ENCODE measurements around the gene DAB2IP.
A peak's percentile ranks its signal among the peaks of the same experiment; 100 is the strongest.

DAB2IP gene

DNA sequence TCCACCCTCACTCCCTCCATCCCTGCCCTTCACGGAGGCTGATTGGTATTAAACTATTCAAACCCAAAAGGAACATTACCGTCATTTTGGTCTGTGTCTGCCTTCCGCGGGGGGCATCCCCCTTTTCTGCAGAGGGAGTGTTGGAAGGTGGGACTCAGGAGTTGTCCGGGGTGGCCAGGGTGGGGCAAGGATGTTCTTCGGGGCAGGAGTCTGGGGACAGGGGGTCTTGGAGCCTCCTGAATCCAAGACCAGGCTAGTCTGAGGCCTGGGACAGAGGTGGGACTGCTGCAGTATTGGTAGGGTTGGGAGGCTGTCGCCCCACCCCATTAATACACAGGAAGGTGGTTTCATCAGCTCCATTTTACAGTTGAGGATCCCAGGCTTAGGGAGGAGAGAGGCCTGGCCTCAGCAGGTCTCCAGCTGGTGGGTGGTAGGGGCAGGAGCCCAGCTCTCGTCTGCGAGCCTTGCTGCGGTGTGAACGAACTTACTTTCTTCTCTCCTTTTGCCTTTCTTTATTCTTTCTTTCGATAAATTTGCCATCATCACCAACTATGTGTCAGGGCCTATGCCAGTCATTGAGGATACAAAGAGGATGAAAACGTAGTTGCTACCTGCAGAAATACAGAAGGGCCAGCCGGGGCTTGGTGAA is 33.8 kb downstream of the DAB2IP start:
- DNase-seq (ENCODE audit: low read depth), result no peak

DNA sequence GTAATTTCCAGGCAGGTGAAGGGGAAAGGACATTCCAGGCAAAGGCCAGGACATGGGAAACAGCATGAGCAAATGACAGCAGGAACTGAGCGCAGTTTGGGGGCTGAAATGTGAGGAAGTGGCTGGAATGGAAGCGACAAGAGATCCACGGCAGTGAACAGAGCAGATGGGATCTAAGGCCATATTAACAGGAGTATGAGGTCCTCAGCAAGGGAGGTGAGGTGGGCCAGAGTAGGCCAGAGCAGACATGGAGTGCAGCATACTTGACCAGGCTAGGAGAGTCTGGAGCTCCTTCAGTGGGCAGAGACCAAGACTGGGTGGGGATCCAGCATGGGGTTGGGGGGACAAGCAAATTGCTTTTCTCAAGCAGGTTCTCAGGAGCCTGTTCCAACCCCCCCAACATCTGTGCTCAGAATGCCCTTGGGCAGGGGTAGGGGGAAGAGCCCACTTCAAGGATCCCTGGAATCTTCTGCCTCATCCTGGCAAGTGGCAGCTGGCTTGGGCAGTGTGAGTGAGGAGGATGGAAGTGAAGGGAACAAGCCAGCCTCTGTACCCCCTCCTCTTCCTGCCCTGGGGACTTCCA is 34.5 kb downstream of the DAB2IP start:
- DNase-seq (ENCODE audit: low read depth), result no peak

DNA sequence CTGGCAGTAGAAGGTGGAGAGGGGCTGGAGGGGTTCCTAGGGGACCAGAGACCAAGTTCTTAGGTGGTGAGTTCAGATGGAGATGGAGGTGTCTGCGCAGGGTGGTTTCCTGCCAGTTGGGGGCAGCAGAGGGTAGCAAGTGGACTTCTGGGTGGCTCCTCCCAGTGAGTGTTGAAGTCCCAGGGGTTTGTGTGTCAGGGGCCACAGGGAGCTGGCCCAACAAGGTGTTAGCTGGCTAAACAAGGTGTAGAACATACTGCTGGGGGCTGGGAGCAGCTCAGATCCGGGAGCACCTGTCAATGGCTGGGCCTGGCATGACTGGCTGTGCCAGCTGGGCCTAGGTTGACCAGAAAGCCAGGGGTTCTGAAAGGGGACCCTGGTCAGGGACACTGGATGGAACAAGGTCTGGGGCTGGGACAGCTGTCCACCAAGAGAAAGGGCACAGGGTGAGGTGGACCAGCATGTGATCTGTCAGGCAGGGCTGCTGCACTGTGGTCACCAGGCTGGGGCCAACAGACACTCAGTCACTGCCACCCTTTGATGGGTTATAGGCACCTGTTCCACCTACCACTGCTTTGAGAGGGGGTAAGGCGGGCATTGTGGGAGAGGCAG is 35.6 kb downstream of the DAB2IP start:
- DNase-seq (ENCODE audit: low read depth), result peak; percentile 67

DNA sequence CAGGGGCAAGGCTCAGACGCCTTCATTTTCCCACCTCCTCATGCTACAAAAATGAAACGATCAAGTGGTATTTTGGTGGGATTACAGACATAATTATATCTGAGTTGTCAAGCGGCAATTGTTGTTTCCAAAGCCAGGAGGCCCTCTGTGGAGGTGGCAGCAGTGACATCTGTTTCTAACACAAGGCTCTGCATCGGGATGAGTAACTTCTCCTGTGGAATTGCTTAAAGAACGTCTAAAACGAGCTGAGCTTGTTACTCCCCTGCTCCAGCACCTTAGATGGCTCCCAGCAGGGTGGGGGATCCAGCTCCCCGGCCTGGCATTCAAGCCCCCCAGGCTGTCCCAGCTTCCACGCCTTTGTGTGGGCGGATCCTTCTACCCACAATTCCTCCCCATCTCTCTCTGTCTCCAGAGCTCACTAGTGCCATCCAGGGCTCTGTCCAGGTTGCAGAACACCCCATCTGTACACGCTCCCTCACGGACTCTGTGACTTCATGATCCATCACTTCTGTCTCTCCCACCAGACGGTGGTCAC is 36.8 kb downstream of the DAB2IP start:
- DNase-seq (ENCODE audit: low read depth), result no peak

DNA sequence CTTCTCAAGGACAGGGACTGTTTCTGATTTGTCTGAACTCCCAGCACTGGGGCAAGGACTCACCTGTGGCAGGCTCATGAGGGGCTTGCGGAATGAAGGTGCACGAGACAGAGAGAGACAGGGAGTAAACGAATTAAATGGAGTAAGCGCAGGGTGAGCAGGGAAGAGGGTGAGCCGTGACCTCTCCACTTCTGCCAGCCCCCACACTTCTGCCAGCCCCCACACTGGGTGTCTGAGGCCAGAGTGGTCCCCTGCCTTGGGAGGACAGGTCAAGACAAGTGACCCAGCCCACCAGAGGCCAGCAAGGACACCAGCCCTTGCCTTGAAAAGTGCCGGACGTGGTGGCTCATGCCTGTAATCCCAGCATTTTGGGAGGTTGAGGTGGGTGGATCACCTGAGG is 37.2 kb downstream of the DAB2IP start:
- no peak for DNase-seq (ENCODE audit: low read depth)

DNA sequence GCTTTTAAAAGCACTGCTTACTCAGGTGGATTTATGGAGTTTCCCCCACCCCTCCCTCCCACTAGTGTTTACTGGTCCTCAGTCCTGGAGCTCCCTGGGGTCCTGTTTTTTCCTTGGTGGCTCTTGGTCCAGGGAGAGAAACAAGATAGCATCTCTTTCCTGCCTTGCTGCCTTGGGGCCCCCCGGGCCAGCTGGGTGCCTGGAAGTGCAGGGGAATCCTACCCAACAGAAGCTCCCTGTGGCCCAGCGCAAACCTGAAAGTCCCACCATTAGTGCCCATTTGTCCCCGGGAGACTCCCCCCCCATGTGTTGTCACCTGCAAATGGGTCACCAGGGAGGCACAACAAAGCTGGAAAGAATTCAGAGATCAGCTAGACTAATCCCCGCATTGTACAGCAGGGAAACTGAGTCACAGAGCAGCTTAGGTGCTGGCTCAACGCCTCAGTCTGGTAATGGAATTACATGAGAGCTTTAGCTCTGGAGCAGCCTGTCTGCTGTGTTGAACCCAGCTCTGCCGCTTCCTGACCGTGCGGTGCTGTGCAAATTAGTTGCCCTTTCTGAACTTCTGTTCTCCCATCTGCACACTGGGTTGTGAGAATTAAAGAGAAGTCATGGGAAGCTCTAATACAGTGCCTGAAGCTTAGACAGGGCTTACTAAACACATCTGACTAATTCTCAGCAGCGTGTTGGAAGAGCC is 38.2 kb downstream of the DAB2IP start:
- no peak for DNase-seq (ENCODE audit: low read depth)

DNA sequence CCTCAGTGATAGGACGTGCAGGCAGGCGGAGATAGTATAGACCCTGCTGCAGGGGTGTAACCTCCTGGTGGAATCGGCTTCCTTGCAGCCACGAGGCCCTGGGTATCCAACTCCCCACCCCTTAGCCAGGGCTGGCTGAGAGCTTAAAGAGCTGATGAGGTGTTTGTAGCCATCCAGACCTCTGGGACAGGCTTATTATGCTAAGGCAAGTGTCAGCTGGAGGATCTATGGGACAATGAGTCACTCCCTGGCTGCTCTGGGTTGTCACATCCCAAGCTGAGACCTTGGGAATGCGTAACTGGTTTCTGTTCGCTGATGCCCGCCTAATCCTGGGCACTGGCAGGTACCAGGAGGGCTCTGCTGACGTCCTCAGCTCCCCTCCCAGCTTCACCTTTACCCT is 38.9 kb downstream of the DAB2IP start:
- no peak for DNase-seq (ENCODE audit: low read depth)

DNA sequence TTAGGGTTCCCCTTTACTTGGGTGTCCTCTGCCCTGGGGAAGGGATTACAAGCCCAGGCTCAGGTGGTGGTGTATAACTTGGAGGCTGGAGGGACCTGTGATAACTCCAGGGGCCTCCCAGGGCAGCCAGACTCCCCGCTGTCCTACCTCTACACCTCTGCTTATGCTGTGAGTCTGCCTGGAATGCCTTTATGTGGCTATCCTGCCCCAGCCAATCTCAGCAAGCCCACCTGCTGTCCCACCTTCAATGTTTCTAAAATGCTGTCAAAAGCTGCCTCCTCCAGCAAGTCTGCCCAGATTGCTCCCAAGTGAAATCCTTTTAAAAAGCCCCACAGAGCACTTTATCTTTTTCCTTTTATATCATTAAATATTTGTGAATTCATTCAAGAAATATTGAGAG is 39.3 kb downstream of the DAB2IP start:
- no peak for DNase-seq (ENCODE audit: low read depth)

DNA sequence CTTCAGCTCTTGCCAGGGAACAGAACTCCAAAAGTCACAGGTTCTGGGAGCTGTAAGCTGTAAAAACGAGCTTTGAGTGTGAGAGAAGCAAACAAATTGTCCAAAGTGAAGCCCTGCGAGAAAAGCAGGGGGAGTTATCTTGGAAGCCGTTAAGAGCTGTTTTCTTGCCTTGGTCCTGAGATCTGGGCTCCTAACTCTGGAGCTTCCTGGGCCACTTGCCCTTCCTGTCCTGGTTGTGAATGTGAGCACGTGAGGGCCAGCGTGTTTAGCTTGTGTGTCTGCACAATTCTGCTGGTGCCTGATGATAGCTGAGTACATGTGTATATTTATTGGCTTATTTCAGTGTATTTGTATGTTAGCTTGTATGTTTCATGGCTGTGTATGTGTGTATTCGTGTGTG is 40.5 kb downstream of the DAB2IP start:
- DNase-seq (ENCODE audit: low read depth), result no peak

DNA sequence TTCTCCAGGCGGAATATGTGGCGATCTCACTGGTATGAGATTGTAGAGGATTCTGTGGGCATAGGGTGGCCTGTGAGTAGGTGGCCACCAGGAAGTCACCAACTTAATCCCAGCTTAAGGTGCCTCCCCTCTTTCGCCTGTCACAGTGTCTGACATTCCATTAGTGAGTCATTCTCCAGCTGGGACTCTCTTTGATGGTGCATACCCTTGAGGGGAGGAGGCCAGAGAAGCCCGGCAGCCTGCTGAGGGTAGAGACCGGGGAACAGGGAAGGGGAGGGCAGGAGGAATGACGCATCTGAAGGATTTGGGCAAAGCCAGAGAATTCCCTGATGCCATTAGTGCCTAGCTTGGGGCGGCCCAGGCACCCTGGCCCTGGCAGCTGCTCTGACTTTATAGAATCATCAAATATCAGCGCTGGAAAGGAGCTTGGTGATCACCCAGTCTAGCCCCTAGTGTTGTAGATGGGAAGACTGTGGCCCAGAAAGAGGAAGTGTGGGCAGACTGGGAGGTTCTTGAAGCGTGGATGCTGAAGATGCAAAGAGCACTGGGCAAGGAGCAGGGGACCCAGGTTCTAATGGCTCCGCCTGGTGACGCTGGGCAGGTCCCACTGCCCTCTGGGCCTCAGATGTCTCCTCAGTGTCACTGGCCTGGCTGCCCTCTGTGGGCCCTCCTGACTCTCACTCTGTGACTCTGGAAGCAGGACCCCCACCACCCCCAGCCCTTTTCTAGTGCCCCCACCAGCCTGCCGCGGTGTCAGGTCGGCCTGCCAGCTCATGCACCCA is 41.4 kb downstream of the DAB2IP start:
- no peak for DNase-seq (ENCODE audit: low read depth)

DNA sequence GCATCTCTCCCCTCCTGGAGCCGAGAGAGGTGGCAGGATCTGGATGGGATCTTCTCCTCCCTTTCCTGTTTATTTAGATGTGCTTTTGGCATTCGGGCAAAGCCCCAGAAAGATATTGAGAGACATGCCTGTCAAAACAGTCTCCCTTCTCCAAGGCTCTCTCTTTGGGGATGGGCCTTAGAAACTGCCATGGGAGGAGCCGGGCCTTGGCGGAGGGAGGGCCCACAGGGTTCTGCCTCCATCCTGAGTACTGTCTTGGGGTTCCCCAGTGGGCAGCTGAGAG is 41.9 kb downstream of the DAB2IP start:
- DNase-seq (ENCODE audit: low read depth), result no peak

DNA sequence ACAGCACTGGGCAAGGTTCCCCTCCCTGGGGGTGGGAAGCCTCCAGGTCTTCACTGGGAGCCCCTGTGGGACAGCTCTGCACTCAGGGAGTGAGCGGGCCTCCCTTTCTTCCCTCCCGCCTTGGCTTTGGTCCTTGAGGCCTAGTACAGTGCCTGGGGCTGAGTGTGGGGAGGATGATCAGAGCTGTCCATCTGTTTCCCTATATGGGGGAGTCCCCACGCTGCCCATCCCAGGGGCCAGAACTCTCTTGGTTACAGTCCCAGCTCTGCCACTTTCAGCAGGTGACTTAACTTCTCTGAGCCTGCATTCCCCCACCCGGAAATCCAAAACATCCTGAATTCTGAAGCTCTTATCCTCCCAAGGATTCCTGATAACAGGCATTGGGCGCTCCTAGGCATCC is 42.6 kb downstream of the DAB2IP start:
- DNase-seq (ENCODE audit: low read depth), result no peak

DNA sequence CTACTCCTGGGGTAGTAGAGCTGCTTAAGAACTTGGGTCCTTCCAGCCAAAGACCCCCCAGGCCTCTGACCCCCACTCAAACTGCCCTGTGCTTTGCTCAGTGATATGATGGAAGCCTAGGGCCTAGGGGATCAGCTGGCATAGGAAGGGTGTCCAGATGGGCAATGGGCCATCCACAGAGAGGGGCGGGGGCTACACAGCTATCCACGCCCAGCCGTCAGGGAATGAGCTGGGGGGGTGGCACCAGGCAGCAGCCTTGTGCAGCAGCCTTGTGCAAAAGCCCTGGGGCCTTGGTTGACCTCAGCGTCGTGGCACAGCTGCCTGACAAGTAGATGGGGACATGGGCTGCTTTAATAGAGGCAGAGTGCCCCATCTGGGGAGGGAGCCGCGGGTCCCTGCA is 43.2 kb downstream of the DAB2IP start:
- DNase-seq (ENCODE audit: low read depth), result no peak

DNA sequence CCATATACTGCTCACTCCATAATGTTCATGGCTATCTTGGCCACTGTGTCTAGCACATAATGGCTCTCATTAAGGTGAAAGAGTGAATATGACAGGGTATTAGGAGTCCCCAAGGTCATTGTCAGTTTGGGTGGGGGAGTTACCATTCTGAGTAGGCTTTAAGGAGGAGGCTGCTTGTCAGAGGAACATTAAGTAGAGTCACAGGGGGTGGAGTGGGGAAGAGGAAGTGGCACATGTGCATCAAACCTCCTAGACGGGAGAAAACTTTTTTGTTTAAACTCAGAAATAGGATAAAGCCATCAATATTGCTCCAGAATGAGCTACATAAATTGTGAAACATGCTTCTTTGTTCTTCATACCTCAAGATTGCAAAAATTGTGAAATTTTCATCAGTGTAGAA is 45.5 kb downstream of the DAB2IP start:
- DNase-seq (ENCODE audit: low read depth), result no peak

DNA sequence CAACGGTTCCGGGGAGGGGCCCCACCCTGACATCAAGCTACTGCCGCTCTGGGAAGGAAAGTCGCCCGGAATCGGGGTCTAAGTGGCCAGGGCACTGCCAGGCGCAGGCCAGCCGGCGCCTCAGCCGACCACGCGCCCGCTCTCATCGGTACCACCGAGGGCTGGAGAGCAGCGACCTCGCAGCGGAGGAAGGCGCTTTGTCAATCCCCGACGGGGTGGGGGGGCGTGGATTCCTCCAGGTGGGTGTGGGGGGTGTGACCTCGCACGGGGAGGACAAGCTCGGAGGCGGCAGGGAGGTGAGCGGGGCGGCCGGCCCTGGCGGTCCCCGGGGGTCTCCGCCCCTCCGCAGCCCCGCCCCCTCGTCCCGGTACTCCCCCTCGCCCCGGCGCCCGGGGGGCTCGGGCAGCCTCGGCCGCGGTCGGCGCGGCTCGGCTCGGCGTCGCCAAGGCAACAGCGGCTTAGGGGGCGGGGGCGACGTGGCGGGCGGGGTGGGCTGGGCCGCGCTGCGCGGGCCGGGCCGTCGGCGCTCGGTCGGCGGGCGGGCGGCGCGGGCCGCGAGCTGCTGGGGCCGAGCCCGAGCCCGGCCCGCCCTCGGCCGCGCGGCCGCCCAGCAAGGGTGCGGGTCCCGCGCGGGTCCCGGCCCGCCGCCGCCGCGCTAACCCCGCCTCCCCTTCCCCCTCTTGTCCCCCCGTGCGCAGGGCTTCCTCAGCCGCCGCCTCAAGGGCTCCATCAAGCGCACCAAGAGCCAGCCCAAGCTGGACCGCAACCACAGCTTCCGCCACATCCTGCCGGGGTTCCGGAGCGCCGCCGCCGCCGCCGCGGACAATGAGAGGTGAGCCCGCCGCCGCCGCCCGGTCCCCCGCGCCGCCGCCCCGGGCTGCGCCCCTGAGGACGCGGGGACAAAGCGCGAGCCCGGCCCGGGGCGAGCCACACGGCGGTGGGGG is 47.5 kb downstream of the DAB2IP start:
- peak; percentile 51 for DNase-seq (ENCODE audit: low read depth)

DNA sequence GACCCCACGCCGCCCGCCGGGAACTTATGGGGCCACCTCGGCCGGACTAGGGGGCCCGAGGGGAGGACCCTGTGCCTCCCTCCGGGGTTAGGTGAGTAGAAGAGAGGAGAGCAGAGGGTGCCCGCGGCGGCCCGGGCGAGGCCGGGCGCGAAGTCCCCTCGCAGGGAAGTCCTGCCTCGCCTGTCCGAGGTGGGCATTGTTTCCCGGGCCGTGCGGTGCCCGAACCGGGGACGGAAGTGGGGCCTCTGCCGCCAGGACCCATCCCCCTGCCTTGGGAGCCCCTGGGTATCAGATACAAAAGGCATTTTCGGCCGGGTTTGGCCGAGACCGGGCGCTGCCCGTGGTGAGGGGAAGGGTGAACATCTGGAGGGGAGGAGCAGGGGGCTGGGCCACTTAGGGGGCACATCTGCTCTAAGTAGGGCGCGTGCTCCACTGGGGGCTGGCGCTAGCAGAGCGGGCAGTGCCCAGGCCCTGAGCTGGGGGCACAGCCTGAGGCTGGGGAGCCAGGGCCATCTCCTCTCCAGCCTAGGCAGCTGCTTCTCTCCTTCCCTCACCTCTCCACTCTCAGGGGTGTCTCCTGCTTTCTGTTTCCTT is 48.2 kb downstream of the DAB2IP start:
- DNase-seq (ENCODE audit: low read depth), result no peak

DNA sequence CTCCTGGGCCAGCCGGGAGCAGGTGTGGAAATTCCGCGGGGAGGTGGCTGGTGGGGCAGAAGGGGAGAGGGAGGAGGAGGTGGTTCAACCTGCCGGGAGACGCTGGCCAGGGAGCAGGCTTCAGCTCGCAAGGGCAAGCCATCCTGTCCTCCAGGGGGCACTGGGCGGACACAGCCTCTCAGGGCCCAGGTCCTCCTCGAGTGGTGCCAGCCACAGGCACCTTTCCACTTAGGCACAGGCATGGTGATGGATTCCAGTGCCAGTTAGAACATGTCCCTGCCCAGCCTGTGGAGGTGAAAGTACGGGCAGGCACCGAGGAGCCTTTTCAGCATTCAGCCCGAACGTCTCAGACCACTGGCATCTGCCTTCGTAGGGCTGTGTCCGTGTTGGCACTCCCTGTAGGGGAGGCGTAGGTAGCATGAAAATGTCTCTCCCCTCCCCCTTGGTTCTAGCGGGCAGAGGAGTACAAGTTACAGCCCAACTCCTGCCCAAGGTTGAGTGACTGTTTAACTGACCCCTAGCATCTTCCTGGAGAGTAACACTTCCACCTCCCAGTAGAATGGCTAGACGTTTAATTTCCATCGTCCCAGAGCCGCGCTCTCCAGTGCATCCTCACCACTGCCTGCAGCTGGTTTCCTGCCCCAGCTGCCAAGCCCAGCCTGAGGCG is 48.9 kb downstream of the DAB2IP start:
- DNase-seq (ENCODE audit: low read depth), result peak; percentile 45

DNA sequence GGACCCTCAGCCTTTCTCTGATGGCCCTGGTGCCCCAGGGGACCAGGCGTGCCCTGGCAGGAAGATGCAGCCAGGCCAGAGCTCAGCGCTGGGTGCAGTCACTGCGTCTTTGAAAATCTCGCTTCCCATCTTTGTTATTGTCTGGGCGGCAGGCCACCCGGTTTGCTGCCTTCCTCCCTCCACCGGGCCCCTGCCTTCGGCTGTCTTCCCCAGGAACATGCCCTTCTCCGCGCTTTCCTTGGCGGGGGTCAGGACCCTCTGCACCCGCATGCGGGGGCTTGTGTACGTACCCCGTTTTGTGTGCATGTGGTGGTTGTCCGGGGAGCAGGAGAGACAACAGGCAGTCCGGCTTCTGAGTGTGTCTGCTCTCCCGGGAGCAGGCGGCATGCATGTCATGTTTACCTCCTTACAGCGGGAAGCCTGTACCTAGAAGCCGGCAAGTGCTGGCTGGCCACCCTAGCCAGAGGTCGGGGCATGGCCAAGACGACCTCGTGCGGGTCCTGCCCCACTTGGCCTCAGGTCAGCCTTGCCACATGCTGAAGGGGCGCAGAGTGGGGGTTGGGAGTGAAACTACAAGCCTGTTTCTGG is 49.5 kb downstream of the DAB2IP start:
- peak; percentile 15 for DNase-seq (ENCODE audit: low read depth)

DNA sequence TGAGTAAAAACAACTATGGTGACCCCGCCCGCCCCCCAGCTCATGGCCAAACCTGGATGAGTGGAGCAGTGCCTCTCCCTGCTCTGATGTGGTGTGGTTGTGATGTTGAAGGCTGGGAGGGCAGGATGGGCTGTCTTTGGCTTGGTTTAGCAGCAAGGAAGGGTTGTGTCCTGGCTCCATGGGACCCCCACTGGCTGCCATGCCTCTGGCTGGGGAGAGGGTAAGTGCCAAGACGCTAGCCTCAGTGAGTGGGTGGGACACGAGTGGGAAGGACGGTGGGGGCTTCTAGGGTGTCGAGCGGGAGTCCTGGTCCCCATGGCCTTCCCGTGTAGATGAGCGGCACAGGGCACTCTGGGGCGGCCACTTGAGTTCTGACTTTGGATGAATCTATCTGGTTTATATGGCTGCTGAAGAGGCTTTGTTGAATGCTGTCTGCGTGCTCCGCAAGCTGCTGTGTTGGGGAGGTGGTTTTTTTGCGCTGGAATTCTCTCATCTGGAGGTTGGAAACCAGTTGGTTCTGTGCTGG is 50.4 kb downstream of the DAB2IP start:
- no peak for DNase-seq (ENCODE audit: low read depth)
